Breast epithelium (tissue), 4 donors: Measurements from ENCODE around the gene ETS2. TPM values are rescaled to one million over a fixed set of nuclear protein-coding genes. Genes with fewer than 3 reads are reported as not detected.

ENCODE experiments used
- DNase-seq, 2 donors: peaks; one replicate each; pipeline ENCODE4 v3.0.0-alpha.2; 2019; ENCODE audit warnings: low spot score in 2 of 2
- H3K27ac ChIP-seq, 2 donors: fragments of 200-600 bp; sonication (generic) in 1 of 2; one replicate each; pipeline ENCODE4 v1.5.1; 2016 to 2019; ENCODE audit warnings: mild to moderate bottlenecking in 1 of 2
- H3K27me3 ChIP-seq, 2 donors: fragments of 200-600 bp; sonication (generic) in 1 of 2; one replicate each; pipeline versions ENCODE4 v1.5.1 to v1.6.0; 2017 to 2019; ENCODE audit warnings: control low read depth in 1 of 2, mild to moderate bottlenecking in 1 of 2
- H3K36me3 ChIP-seq: fragments of 200-600 bp; one replicate; pipeline ENCODE4 v1.5.1; 2019
- H3K4me1 ChIP-seq, 2 donors: fragments of 200-600 bp; sonication (generic); one replicate each; pipeline ENCODE4 v1.5.1; 2016 to 2019; ENCODE audit warnings: control low read depth in 1 of 2
- H3K4me3 ChIP-seq, 3 donors: fragments of 200-600 bp; sonication (generic); 1 replicate in 2 of 3; 2 replicates in 1 of 3; pipeline ENCODE4 v1.5.1; 2016 to 2019; ENCODE audit warnings: mild to moderate bottlenecking in 3 of 3, moderate library complexity in 2 of 3
- H3K9me3 ChIP-seq, 2 donors: fragments of 200-600 bp; sonication (generic) in 1 of 2; one replicate each; pipeline ENCODE4 v1.5.1; 2016 to 2019; ENCODE audit warnings: control low read depth in 1 of 2
- CTCF ChIP-seq, 3 donors: fragments of 450-650 bp; IDR thresholded peaks; one replicate each; pipeline ENCODE4 v1.5.1; 2016 to 2017; ENCODE audit warnings: antibody characterized with exemption in 3 of 3, mild to moderate bottlenecking in 3 of 3, moderate library complexity in 3 of 3
- POLR2A ChIP-seq: fragments of 450-650 bp; IDR thresholded peaks from one replicate; pipeline ENCODE4 v1.6.1; 2016; ENCODE audit warnings: antibody characterized with exemption, mild to moderate bottlenecking, moderate library complexity
- POLR2AphosphoS5 ChIP-seq, 3 donors: sonication (generic); formaldehyde crosslinking; IDR thresholded peaks; one replicate each; pipeline ENCODE4 v1.6.1; 2017; ENCODE audit warnings: antibody characterized with exemption in 3 of 3
- intact Hi-C: fragments of 100-400 bp; cut with DNase I; formaldehyde crosslinking; loops from one replicate; pipeline ENCODE4 v1.15.1; 2023; ENCODE audit warnings: low total_unique reads
- total RNA-seq, 3 donors: library from RNA; depleted of rRNA; stranded (reverse); fragments of >200 nt; gene quantifications; one replicate each; pipeline ENCODE4 v1.1.0, GENCODE V29; 2016

Gene ETS2
- total RNA-seq, 3 donors from 2014 or later = 48.0 to 60.0 (median 57.5) TPM

DNA sequence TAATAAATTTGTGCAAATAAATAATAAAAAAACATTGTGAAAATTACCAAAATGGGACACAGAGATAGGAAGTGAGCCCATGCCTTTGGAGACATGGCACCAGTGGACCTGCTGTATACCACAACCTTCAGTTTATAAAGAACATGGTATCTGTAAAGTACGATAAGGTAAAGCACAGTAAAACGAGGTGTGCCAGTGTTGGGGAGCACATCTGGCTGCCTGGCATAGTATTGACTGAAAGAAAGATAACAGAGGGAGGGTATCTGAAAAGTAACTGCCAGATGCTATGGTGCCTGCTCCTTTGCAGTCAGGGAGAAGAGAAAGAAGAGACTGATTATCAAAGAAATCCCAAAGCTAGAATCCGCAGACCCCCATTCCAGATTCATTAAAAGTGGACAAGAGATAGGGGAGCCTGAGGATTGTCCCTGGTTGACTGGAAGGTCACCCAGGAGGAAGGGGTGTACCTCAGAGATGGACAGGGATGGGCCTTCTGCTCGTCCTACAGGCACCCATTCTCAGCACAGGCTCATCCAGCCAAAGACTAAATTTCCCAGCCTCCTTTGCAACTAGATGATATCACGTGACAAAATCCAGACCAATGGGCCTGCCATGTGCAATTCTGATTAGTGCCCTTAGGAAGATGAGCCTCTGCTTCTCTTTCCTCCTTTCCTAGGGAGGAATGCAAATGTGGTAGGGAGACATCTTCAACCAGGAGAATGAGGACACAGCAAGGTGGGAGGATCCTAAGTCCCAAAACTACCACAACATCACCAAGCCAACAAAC is 12.9 kb upstream of the ETS2 start:
- Histone ChIP-seq H3K4me3 (no peak overlapping the region), H3K27me3 (no peaks in the 10 kb centered on the region), H3K36me3 (no peaks in the 10 kb centered on the region), H3K27ac (no peak overlapping the region), H3K4me1 (no peaks in the 10 kb centered on the region), H3K9me3 (no peaks in the 10 kb centered on the region)
- DNase-seq = no peak
- no peak for TF ChIP-seq CTCF (IDR thresholded peaks at IDR 0.05)
- no peak for TF ChIP-seq POLR2A
- no peak for TF ChIP-seq POLR2AphosphoS5 (IDR thresholded peaks at IDR 0.05)
- intact Hi-C loops = loop anchor here (5.0 kb wide), 1 partner anchor 146 kb away; no protein-coding TSS in a partner anchor

DNA sequence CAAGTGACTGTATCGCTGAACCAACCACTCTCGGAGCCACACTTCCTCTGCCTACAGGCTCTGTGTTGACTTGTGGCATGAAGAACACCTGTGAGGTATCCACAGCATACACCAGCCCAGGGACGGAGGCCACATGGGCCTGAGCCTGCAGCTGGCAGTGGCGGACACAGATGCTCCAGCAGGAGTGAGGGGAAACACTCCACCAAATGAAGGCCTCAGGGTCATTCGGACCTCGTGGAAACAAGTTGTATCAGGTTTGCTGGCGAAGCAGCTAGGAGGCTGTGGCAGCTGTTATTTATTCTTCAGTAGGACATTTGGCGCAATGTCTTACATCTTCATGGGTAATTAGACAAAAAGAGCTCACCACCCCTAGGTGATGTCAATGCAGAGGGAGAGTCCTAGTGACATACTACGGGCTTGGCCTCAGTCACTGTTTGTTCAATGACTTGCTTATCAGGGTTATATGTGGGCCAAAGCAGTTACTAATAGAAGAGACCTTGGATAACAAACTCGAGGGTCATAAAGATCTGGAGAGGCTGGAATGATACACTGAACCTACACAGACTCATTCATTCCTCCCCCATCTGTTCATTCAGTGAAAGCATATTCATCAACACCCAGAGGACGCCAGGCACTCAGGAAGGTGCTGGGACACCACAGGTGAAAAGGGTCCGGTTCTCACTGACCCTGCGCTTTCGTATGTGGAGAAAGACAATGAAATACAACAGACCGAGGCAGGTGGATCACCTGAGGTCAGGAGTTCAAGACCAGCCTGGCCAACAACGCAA is 11.6 kb upstream of the ETS2 start:
- no peak for TF ChIP-seq POLR2AphosphoS5 (IDR thresholded peaks at IDR 0.05)
- no peak for TF ChIP-seq POLR2A
- no peak for TF ChIP-seq CTCF (IDR thresholded peaks at IDR 0.05)
- H3K4me1 ChIP-seq = no peaks in the 10 kb centered on the region
- H3K36me3 ChIP-seq = no peaks in the 10 kb centered on the region
- H3K27me3 ChIP-seq = no peaks in the 10 kb centered on the region
- no peaks in the 10 kb centered on the region for H3K9me3 ChIP-seq
- no peak overlapping the region for H3K27ac ChIP-seq
- DNase-seq = no peak
- intact Hi-C loops = loop anchor here (5.0 kb wide), 1 partner anchor 147 kb away; no protein-coding TSS in a partner anchor
- no peak overlapping the region for H3K4me3 ChIP-seq

GRCh38 chr21:38794978-38795377 is 10.8 kb upstream of the ETS2 start:
- no peaks in the 10 kb centered on the region for H3K36me3 ChIP-seq
- no peak for DNase-seq
- intact Hi-C loops = loop anchor here (5.0 kb wide), 1 partner anchor 148 kb away; no protein-coding TSS in a partner anchor
- H3K4me3 ChIP-seq = no peak overlapping the region
- TF ChIP-seq POLR2AphosphoS5 (IDR thresholded peaks at IDR 0.05) (no peak), POLR2A (no peak), CTCF (IDR thresholded peaks at IDR 0.05) (no peak)
- H3K27me3 ChIP-seq = no peaks in the 10 kb centered on the region
- no peak overlapping the region for H3K27ac ChIP-seq
- H3K9me3 ChIP-seq = no peaks in the 10 kb centered on the region
- H3K4me1 ChIP-seq = no peaks in the 10 kb centered on the region

DNA sequence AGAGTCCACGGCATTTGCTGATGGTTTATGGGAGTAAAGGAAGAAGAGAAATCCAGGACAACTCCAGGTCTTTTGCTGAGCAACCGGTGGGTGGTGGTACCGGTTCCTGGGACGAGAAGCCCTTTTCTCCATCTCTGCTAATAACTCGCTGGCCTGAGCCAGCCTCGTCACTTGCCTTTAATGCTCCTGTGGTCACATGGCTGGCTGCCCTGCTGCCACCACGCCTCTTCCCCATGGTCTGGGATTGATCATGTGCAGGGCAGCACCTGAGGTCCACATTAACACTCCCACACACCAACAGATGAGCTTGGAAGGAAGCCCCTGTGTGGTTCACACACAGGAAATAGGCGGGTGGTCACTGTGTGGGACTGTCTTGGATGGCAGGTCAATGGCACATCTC is 10.3 kb upstream of the ETS2 start:
- intact Hi-C loops = no loop called here

More for the DNA sequence above, 10.3 kb upstream of the ETS2 start:
- no peak for DNase-seq
- Histone ChIP-seq H3K9me3 (no peaks in the 10 kb centered on the region), H3K36me3 (no peaks in the 10 kb centered on the region), H3K27ac (no peak overlapping the region), H3K27me3 (no peaks in the 10 kb centered on the region), H3K4me1 (no peaks in the 10 kb centered on the region), H3K4me3 (no peak overlapping the region)
- TF ChIP-seq CTCF (IDR thresholded peaks at IDR 0.05) (no peak), POLR2A (no peak), POLR2AphosphoS5 (IDR thresholded peaks at IDR 0.05) (no peak)
